ENCODE measurements around the gene TAF9. TPM values are rescaled to one million over a fixed set of nuclear protein-coding genes. Genes with fewer than 3 reads are reported as not detected.

TAF9 gene
- total RNA-seq, 1 experiment from 2014 or later: 142 TPM

GRCh38 chr5:69350664-69351063 lies 18.7 kb downstream of the TAF9 start:
- no peaks in the 10 kb centered on the region for H3K4me1 ChIP-seq (ENCODE audit: control insufficient read depth, insufficient read depth, low read length)
- peaks cover 5% of the 10 kb centered on the region; the same call in 1 of the 2 replicates for H3K36me3 ChIP-seq (ENCODE audit: control insufficient read depth, insufficient read depth, low read length)
- ChIA-PET POLR2A (no interaction called here), CTCF (no interaction called here)
- intact Hi-C loops (cut with micrococcal nuclease; ENCODE audit: unreplicated experiment): no loop called here
- H3K4me3 ChIP-seq (ENCODE audit: low read depth in 2 of 2, low read length in 2 of 2): no peak overlapping the region
- DNase-seq (ENCODE audit: low read depth, low spot score) (no peak), ATAC-seq (no peak)
- in situ Hi-C loops (cut with HindIII; ENCODE audit: low pct_unique_long_range_greater_than_20kb, low sequenced_read_pairs): no loop called here
- TF ChIP-seq POLR2AphosphoS5 (IDR thresholded peaks at IDR 0.05; ENCODE audit: low read depth, low read length) (no peak), CTCF (IDR thresholded peaks at IDR 0.05) (no peak), TCF7L2 (IDR thresholded peaks at IDR 0.05; ENCODE audit: low read depth, low read length) (no peak), REST (IDR thresholded peaks at IDR 0.05; ENCODE audit: insufficient read depth in 1 of 2, low read depth in 2 of 2, low read length in 1 of 2) (no peak)
- no peaks in the 10 kb centered on the region for H3K27me3 ChIP-seq (ENCODE audit: control insufficient read depth, insufficient read depth, low read length)
- H3K27ac ChIP-seq (ENCODE audit: low read length): no peak overlapping the region
- no peaks in the 10 kb centered on the region for H3K9me3 ChIP-seq (ENCODE audit: control insufficient read depth, insufficient read depth, low read depth, low read length)
- BruUV-seq (replicated peaks): no TSS peak

GRCh38 chr5:69343083-69343482 lies 26.2 kb downstream of the TAF9 start:
- H3K4me3 ChIP-seq (ENCODE audit: low read depth in 2 of 2, low read length in 2 of 2): no peak overlapping the region
- intact Hi-C loops (cut with micrococcal nuclease; ENCODE audit: unreplicated experiment): no loop called here
- no peaks in the 10 kb centered on the region for H3K36me3 ChIP-seq (ENCODE audit: control insufficient read depth, insufficient read depth, low read length)
- no peaks in the 10 kb centered on the region for H3K27me3 ChIP-seq (ENCODE audit: control insufficient read depth, insufficient read depth, low read length)
- no peak overlapping the region for H3K27ac ChIP-seq (ENCODE audit: low read length)
- in situ Hi-C loops (cut with HindIII; ENCODE audit: low pct_unique_long_range_greater_than_20kb, low sequenced_read_pairs): no loop called here
- H3K9me3 ChIP-seq (ENCODE audit: control insufficient read depth, insufficient read depth, low read depth, low read length): no peaks in the 10 kb centered on the region
- DNase-seq (ENCODE audit: low read depth, low spot score): no peak
- ChIA-PET POLR2A (no interaction called here), CTCF (no interaction called here)
- no peak for ATAC-seq
- BruUV-seq (replicated peaks): no TSS peak
- H3K4me1 ChIP-seq (ENCODE audit: control insufficient read depth, insufficient read depth, low read length): no peaks in the 10 kb centered on the region
- TF ChIP-seq REST (IDR thresholded peaks at IDR 0.05; ENCODE audit: insufficient read depth in 1 of 2, low read depth in 2 of 2, low read length in 1 of 2) (no peak), CTCF (IDR thresholded peaks at IDR 0.05) (no peak), POLR2AphosphoS5 (IDR thresholded peaks at IDR 0.05; ENCODE audit: low read depth, low read length) (no peak), TCF7L2 (IDR thresholded peaks at IDR 0.05; ENCODE audit: low read depth, low read length) (no peak)

Measured in Panc1 (cell line).